IMR-90 (cell line): ENCODE measurements around the gene SELENOH. TPM values are rescaled to one million over a fixed set of nuclear protein-coding genes. Genes with fewer than 3 reads are reported as not detected.
A peak's percentile ranks its signal among the peaks of the same experiment; 100 is the strongest.

Experiments used
- ATAC-seq: fragments of 200-7000 bp; cut with Tn5 transposase; 2 replicates; pipeline ENCODE4 v1.9.1; 2020; ENCODE audit warnings: low read depth, mild to moderate bottlenecking, moderate library complexity
- BruUV-seq: library from RNA; stranded (reverse); fragments of 400-500 nt; replicated peaks from 2 replicates; lab custom pipeline; 2021; lab: Mats Ljungman, UMichigan
- CTCF ChIA-PET: fragments of 300-600 bp; formaldehyde crosslinking; extraction: SDS; loops from one replicate; lab custom pipeline; 2021; ENCODE audit warnings: antibody characterized with exemption; lab: Yijun Ruan, JAX
- POLR2A ChIA-PET: fragments of 300-600 bp; sonication (Branson Sonifier 250); formaldehyde crosslinking; loops from one replicate; lab custom pipeline; 2022; ENCODE audit warnings: antibody characterized with exemption; ENCODE audit not compliant: unreplicated experiment; lab: Charles Lee
- DNase-seq: peaks from one replicate; pipeline ENCODE4 v3.0.0; 2013
- H2AFZ ChIP-seq: replicated peaks from 2 replicates; pipeline ENCODE3; 2013; ENCODE audit warnings: low read length, mild to moderate bottlenecking; ENCODE audit not compliant: poor library complexity
- H2AK5ac ChIP-seq: 2 replicates; pipeline ENCODE4 v1.6.1; 2013; ENCODE audit warnings: low read depth, low read length, inconsistent platforms
- H2AK9ac ChIP-seq: replicated peaks from 2 replicates; pipeline ENCODE3; 2013; ENCODE audit warnings: mild to moderate bottlenecking, low read depth, low read length, moderate library complexity; ENCODE audit not compliant: poor library complexity
- H2BK120ac ChIP-seq: 2 replicates; pipeline ENCODE4 v1.6.1; 2013; ENCODE audit warnings: low read depth, low read length, inconsistent platforms
- H2BK15ac ChIP-seq: 3 replicates; pipeline ENCODE4 v1.6.1; 2013; ENCODE audit warnings: low read depth, low read length, inconsistent platforms
- H2BK20ac ChIP-seq: 2 replicates; pipeline ENCODE4 v1.6.1; 2013; ENCODE audit warnings: low read depth, mild to moderate bottlenecking, inconsistent platforms, low read length, moderate library complexity
- H2BK5ac ChIP-seq: 2 replicates; pipeline ENCODE4 v1.6.1; 2013; ENCODE audit warnings: mild to moderate bottlenecking, low read depth, low read length, inconsistent platforms; ENCODE audit not compliant: poor library complexity, severe bottlenecking
- H3K14ac ChIP-seq: replicated peaks from 2 replicates; pipeline ENCODE4 v1.6.1; 2013; ENCODE audit warnings: low read depth, low read length, inconsistent platforms
- H3K18ac ChIP-seq: 2 replicates; pipeline ENCODE4 v1.6.1; 2013; ENCODE audit warnings: low read depth, low read length, control low read depth
- H3K23ac ChIP-seq: 2 replicates; pipeline ENCODE4 v1.6.1; 2013; ENCODE audit warnings: low read depth, low read length, inconsistent platforms
- H3K27ac ChIP-seq: 2 replicates; pipeline ENCODE4 v1.5.1; 2013; ENCODE audit warnings: mild to moderate bottlenecking, control low read depth, low read length; ENCODE audit not compliant: insufficient read depth
- H3K27me3 ChIP-seq: 2 replicates; pipeline ENCODE4 v1.6.1; 2013; ENCODE audit warnings: low read length; ENCODE audit not compliant: control insufficient read depth, insufficient read depth
- H3K36me3 ChIP-seq: 2 replicates; pipeline ENCODE4 v1.6.1; 2013; ENCODE audit warnings: low read length, mixed read lengths; ENCODE audit not compliant: control insufficient read depth, insufficient read depth
- H3K4ac ChIP-seq: 2 replicates; pipeline ENCODE4 v1.6.1; 2013; ENCODE audit warnings: low read depth, low read length, inconsistent platforms
- H3K4me1 ChIP-seq: 2 replicates; pipeline ENCODE4 v1.6.1; 2013; ENCODE audit warnings: low read length, mixed read lengths; ENCODE audit not compliant: control insufficient read depth, insufficient read depth
- H3K4me2 ChIP-seq: 2 replicates; pipeline ENCODE4 v1.6.1; 2013; ENCODE audit warnings: low read depth, mild to moderate bottlenecking, control low read depth, low read length, moderate library complexity
- H3K4me3 ChIP-seq: 2 replicates; pipeline ENCODE4 v1.5.1; 2013; ENCODE audit warnings: low read depth, mild to moderate bottlenecking, control low read depth, low read length, moderate library complexity; ENCODE audit not compliant: insufficient read depth
- H3K56ac ChIP-seq: 2 replicates; pipeline ENCODE4 v1.6.1; 2013; ENCODE audit warnings: low read length, inconsistent platforms; ENCODE audit not compliant: insufficient read depth; ENCODE audit errors: extremely low read depth
- H3K79me1 ChIP-seq, 2 experiments: 2 replicates each; pipeline ENCODE4 v1.6.1; 2013; ENCODE audit warnings: low read length in 2 of 2, inconsistent platforms in 1 of 2, low read depth in 1 of 2
- H3K9ac ChIP-seq: 2 replicates; pipeline ENCODE4 v1.6.1; 2013; ENCODE audit warnings: low read depth, low read length, control low read depth
- H3K9me1 ChIP-seq: 2 replicates; pipeline ENCODE4 v1.6.1; 2013; ENCODE audit warnings: low read length, inconsistent platforms; ENCODE audit not compliant: insufficient read depth
- H3K9me3 ChIP-seq: 2 replicates; pipeline ENCODE4 v1.6.1; 2013; ENCODE audit warnings: low read length; ENCODE audit not compliant: control insufficient read depth, insufficient read depth
- H4K20me1 ChIP-seq: 2 replicates; pipeline ENCODE4 v1.6.1; 2013; ENCODE audit warnings: low read length, inconsistent platforms; ENCODE audit not compliant: insufficient read depth
- H4K5ac ChIP-seq: 2 replicates; pipeline ENCODE4 v1.6.1; 2013; ENCODE audit warnings: mild to moderate bottlenecking, low read depth, low read length, control low read depth
- H4K8ac ChIP-seq, 2 experiments: 2 replicates each; pipeline ENCODE4 v1.6.1; 2013; ENCODE audit warnings: low read depth in 2 of 2, low read length in 2 of 2, control low read depth in 1 of 2, inconsistent platforms in 1 of 2
- H4K91ac ChIP-seq: 2 replicates; pipeline ENCODE4 v1.6.1; 2013; ENCODE audit warnings: low read depth, low read length, inconsistent platforms; ENCODE audit not compliant: insufficient read depth
- BHLHE40 ChIP-seq: fragments of 150-350 bp; IDR thresholded peaks from 2 replicates; pipeline ENCODE4 v1.6.1; 2016; ENCODE audit warnings: mild to moderate bottlenecking, low read depth, low read length
- CHD1 ChIP-seq: IDR thresholded peaks from 2 replicates; pipeline ENCODE4 v1.6.1; 2012; ENCODE audit warnings: low read depth, low read length, improper control_type of control experiment
- MAZ ChIP-seq: IDR thresholded peaks from 2 replicates; pipeline ENCODE4 v1.6.1; 2012; ENCODE audit warnings: low read depth, mild to moderate bottlenecking, low read length, improper control_type of control experiment, moderate library complexity, borderline replicate concordance
- WGBS, 2 experiments: methylation state at CpG; one replicate each; pipeline versions ENCODE4 v1.1.5 to v1.1.7; 2013; ENCODE audit warnings: missing lambda C conversion rate in 2 of 2; ENCODE audit not compliant: insufficient read length in 1 of 2; ENCODE audit errors: extremely low coverage in 2 of 2; 5-methylcytosine and 5-hydroxymethylcytosine counted together
- dilution Hi-C: fragments of 300-500 bp; cut with HindIII; formaldehyde crosslinking; loops from one replicate; pipeline ENCODE4 v1.14.3; 2018; ENCODE audit warnings: low sequenced_read_pairs; ENCODE audit not compliant: unreplicated experiment
- in situ Hi-C: fragments of 300-500 bp; cut with MboI; formaldehyde crosslinking; loops from 3 replicates; pipeline ENCODE4 v1.14.3; 2019; ENCODE audit warnings: low sequenced_read_pairs, inconsistent platforms, mixed read lengths
- intact Hi-C: fragments of 100-400 bp; cut with micrococcal nuclease; formaldehyde crosslinking; loops from 2 replicates; pipeline ENCODE4 v1.10.0; 2022
- polyA plus RNA-seq, 3 experiments: library from polyadenylated mRNA; depleted of rRNA; stranded (reverse); fragments of >200 nt; gene quantifications; 2 replicates each; pipeline ENCODE4 v1.2.3, GENCODE V29; 2012; ENCODE audit warnings: low replicate concordance in 1 of 3
- total RNA-seq: library from RNA; depleted of rRNA; stranded (reverse); fragments of >200 nt; gene quantifications from 2 replicates; pipeline ENCODE4 v1.2.3, GENCODE V29; 2012
- TF ChIP-seq, protein P1 (sequence below): fragments of 150-350 bp; IDR thresholded peaks from 2 replicates; pipeline ENCODE4 v1.6.1; 2016; ENCODE audit warnings: low read depth, mild to moderate bottlenecking, low read length, moderate library complexity, borderline replicate concordance

SELENOH gene
- total and polyA plus RNA-seq, 2 of the 4 experiments (the other 2 are of a cell fraction): 40.3 to 107 TPM

DNA sequence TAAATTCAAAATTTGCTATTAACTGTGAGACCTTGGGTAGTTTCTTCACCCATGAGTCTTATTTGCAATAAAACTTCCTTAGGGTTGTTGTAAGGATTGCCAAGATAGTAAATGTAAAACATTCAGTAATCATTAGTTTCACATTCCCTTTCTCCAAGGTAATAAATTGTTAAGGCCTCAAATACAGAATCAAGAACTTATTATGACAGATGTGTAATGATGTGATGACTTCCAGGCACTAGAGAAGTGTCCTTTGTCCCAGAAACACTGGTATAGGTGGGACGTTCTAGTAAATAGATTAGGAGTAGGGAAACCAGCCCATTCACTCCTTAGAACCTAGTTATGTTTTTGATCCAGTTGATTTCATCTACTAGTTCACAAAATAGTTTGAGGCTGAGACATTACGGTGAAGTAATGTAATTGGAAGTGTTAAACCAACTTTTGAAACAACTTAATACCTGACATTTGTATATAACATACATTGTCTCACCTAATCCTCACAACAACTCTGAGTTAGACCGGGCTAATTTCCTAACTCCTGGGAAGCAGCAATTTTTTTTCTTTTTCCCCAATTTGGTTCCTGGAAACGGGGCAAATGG, 45.8 kb downstream of the SELENOH start:
- H3K4me2 ChIP-seq: no peak overlapping the region; the same call in 1 of the 2 replicates
- no peak for DNase-seq
- H4K5ac ChIP-seq: no peak overlapping the region
- H3K27ac ChIP-seq: no peak overlapping the region
- no peak overlapping the region for H2BK15ac ChIP-seq
- H2AK9ac ChIP-seq: no peak overlapping the region
- no peak overlapping the region for H2AK5ac ChIP-seq
- H4K8ac ChIP-seq: no peak overlapping the region
- no peak overlapping the region for H3K14ac ChIP-seq
- peaks cover 15% of the 10 kb centered on the region for H3K9me1 ChIP-seq
- H3K4me3 ChIP-seq: no peak overlapping the region
- H2BK120ac ChIP-seq: no peak overlapping the region
- no TSS peak for BruUV-seq
- no peaks in the 10 kb centered on the region for H3K9me3 ChIP-seq
- TF ChIP-seq, protein P1, sequence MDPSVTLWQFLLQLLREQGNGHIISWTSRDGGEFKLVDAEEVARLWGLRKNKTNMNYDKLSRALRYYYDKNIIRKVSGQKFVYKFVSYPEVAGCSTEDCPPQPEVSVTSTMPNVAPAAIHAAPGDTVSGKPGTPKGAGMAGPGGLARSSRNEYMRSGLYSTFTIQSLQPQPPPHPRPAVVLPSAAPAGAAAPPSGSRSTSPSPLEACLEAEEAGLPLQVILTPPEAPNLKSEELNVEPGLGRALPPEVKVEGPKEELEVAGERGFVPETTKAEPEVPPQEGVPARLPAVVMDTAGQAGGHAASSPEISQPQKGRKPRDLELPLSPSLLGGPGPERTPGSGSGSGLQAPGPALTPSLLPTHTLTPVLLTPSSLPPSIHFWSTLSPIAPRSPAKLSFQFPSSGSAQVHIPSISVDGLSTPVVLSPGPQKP: no peak
- TF ChIP-seq MAZ (no peak), BHLHE40 (no peak), CHD1 (no peak)
- no peaks in the 10 kb centered on the region for H3K27me3 ChIP-seq
- H3K23ac ChIP-seq: peak overlapping the region; percentile 39; the same call in 1 of the 2 replicates
- peaks cover 14% of the 10 kb centered on the region for H3K36me3 ChIP-seq
- in situ Hi-C loops: no loop called here
- H3K18ac ChIP-seq: no peak overlapping the region
- H3K9ac ChIP-seq: no peak overlapping the region
- H2BK5ac ChIP-seq: no peak overlapping the region
- intact Hi-C loops: no loop called here
- WGBS, 2 experiments: no CpG with 5 or more reads among the region's 4 CpGs
- no peak overlapping the region for H3K56ac ChIP-seq
- ChIA-PET CTCF (no interaction called here), POLR2A (no interaction called here)
- peaks cover 13% of the 10 kb centered on the region for H3K4me1 ChIP-seq
- no peak overlapping the region for H4K91ac ChIP-seq
- no peak for ATAC-seq
- H2AFZ ChIP-seq: no peak overlapping the region
- peaks cover 90% of the 10 kb centered on the region for H4K20me1 ChIP-seq
- dilution Hi-C loops: no loop called here
- no peak overlapping the region for H2BK20ac ChIP-seq
- no peak overlapping the region for H3K4ac ChIP-seq
- H3K79me1 ChIP-seq: peaks cover 14 to 78% of the 10 kb centered on the region in 2 experiments; a peak in 2 of 4 replicates
